A549 (cell line): ENCODE measurements around the gene ERGIC1. TPM values are rescaled to one million over a fixed set of nuclear protein-coding genes. Genes with fewer than 3 reads are reported as not detected.

Source experiments
- ATAC-seq, 2 experiments: fragments of 200-7000 bp in 1 of 2; fragments of >200 bp in 1 of 2; cut with Nextera tagmentation in 1 of 2; cut with Tn5 transposase in 1 of 2; 3 replicates each; pipeline versions ENCODE4 v1.8.0 to v1.9.1; 2018 to 2020; ENCODE audit warnings: mild to moderate bottlenecking in 1 of 2, moderate library complexity in 1 of 2
- CTCF ChIA-PET: fragments of 300-600 bp; sonication (Branson Sonifier 250); formaldehyde crosslinking; extraction: SDS; loops from one replicate; lab custom pipeline; 2021; ENCODE audit warnings: antibody characterized with exemption, inconsistent platforms; lab: Yijun Ruan, JAX
- POLR2A ChIA-PET: fragments of 350-600 bp; formaldehyde crosslinking; extraction: SDS; loops from one replicate; lab custom pipeline; 2021; ENCODE audit warnings: antibody characterized with exemption, inconsistent platforms; lab: Yijun Ruan, JAX
- DNase-seq, 2 experiments: peaks; one replicate each; pipeline versions ENCODE4 v3.0.0 to v3.0.0-alpha.2; 2011 to 2016; ENCODE audit warnings: low read depth in 1 of 2, low spot score in 1 of 2
- FAIRE-seq: peaks from 2 replicates; lab custom pipeline; 2011; peaks lifted over from hg19 to GRCh38; lab: Jason Lieb, UNC
- H3K27ac ChIP-seq, 2 experiments: fragments of >200 bp; sonication (Bioruptor Twin); formaldehyde crosslinking; 3 replicates each; pipeline ENCODE4 v1.5.1; 2016 to 2017
- H3K4me1 ChIP-seq: fragments of >200 bp; sonication (Bioruptor Twin); formaldehyde crosslinking; 3 replicates; pipeline ENCODE4 v1.6.1; 2016
- H3K4me2 ChIP-seq: fragments of >200 bp; sonication (Bioruptor Twin); formaldehyde crosslinking; 3 replicates; pipeline ENCODE4 v1.6.1; 2016
- H3K4me3 ChIP-seq: fragments of >200 bp; sonication (Bioruptor Twin); formaldehyde crosslinking; 3 replicates; pipeline ENCODE4 v1.5.1; 2016
- H3K9me3 ChIP-seq: fragments of >200 bp; sonication (Bioruptor Twin); formaldehyde crosslinking; 3 replicates; pipeline ENCODE4 v1.6.1; 2016
- BHLHE40 ChIP-seq: IDR thresholded peaks from 2 replicates; pipeline ENCODE4 v1.6.1; 2012; ENCODE audit warnings: low read depth, low read length, inconsistent platforms
- CBX2 ChIP-seq: fragments of 200-600 bp; sonication (generic); IDR thresholded peaks from 2 replicates; pipeline ENCODE4 v1.6.1; 2016; ENCODE audit warnings: low read depth, mild to moderate bottlenecking, borderline replicate concordance
- CBX8 ChIP-seq: fragments of 200-600 bp; sonication (generic); IDR thresholded peaks from 2 replicates; pipeline ENCODE4 v1.6.1; 2016
- CEBPB ChIP-seq, 2 experiments: fragments of >200 bp in 1 of 2; sonication (Bioruptor Twin) in 1 of 2; formaldehyde crosslinking in 1 of 2; IDR thresholded peaks; 2 replicates each; pipeline ENCODE4 v1.6.1; 2012 to 2016
- CHD2 ChIP-seq: fragments of 150-350 bp; IDR thresholded peaks from 2 replicates; pipeline ENCODE4 v1.6.1; 2014; ENCODE audit warnings: low read length; ENCODE audit not compliant: partially characterized antibody
- EHF ChIP-seq: fragments of 250-450 bp; sonication (Bioruptor Pico); IDR thresholded peaks from 2 replicates; pipeline ENCODE4 v1.5.0; 2020; ENCODE audit warnings: mild to moderate bottlenecking
- EP300 ChIP-seq, 2 experiments: fragments of >200 bp; sonication (Bioruptor Twin); formaldehyde crosslinking; IDR thresholded peaks; 2 replicates in 1 of 2; 3 replicates in 1 of 2; pipeline ENCODE4 v1.6.1; 2016 to 2017
- ESRRA ChIP-seq: fragments of 150-350 bp; IDR thresholded peaks from 2 replicates; pipeline ENCODE4 v1.6.1; 2014; ENCODE audit warnings: mild to moderate bottlenecking, low read length, borderline replicate concordance
- FOSB ChIP-seq: fragments of 250-450 bp; sonication (Bioruptor Pico); IDR thresholded peaks from 2 replicates; pipeline ENCODE4 v1.5.0; 2020; ENCODE audit warnings: mild to moderate bottlenecking, moderate library complexity
- HDAC2 ChIP-seq: fragments of 200-600 bp; sonication (generic); IDR thresholded peaks from 2 replicates; pipeline ENCODE4 v1.6.1; 2016
- HOXA7 ChIP-seq: fragments of 250-450 bp; sonication (Bioruptor Pico); IDR thresholded peaks from 2 replicates; pipeline ENCODE4 v1.5.0; 2020; ENCODE audit warnings: mild to moderate bottlenecking, moderate library complexity
- HOXB5 ChIP-seq: fragments of 250-450 bp; sonication (Bioruptor Pico); IDR thresholded peaks from 2 replicates; pipeline ENCODE4 v1.5.0; 2020; ENCODE audit warnings: mild to moderate bottlenecking, moderate library complexity
- JUN ChIP-seq, 2 experiments: fragments of >200 bp; sonication (Bioruptor Twin); formaldehyde crosslinking; IDR thresholded peaks; 2 replicates in 1 of 2; 3 replicates in 1 of 2; pipeline ENCODE4 v1.6.1; 2016 to 2017
- JUNB ChIP-seq: fragments of >200 bp; sonication (Bioruptor Twin); formaldehyde crosslinking; IDR thresholded peaks from 2 replicates; pipeline ENCODE4 v1.6.1; 2016
- KDM5A ChIP-seq: fragments of 200-600 bp; sonication (generic); IDR thresholded peaks from 2 replicates; pipeline ENCODE4 v1.6.1; 2016; ENCODE audit warnings: antibody characterized with exemption, mild to moderate bottlenecking
- MAFK ChIP-seq: fragments of 450-650 bp; IDR thresholded peaks from 2 replicates; pipeline ENCODE4 v1.6.1; 2014; ENCODE audit not compliant: partially characterized antibody
- MYC ChIP-seq: IDR thresholded peaks from 2 replicates; pipeline ENCODE4 v1.6.1; 2012; ENCODE audit warnings: mild to moderate bottlenecking, inconsistent platforms, low read length, improper control_type of control experiment, borderline replicate concordance
- PHF8 ChIP-seq: fragments of 200-600 bp; sonication (generic); IDR thresholded peaks from 2 replicates; pipeline ENCODE4 v1.6.1; 2016; ENCODE audit warnings: low read depth, mild to moderate bottlenecking, antibody characterized with exemption, moderate library complexity, borderline replicate concordance
- POLR2A ChIP-seq: IDR thresholded peaks from 2 replicates; pipeline ENCODE4 v1.6.1; 2012; ENCODE audit warnings: mild to moderate bottlenecking, low read length
- POLR2AphosphoS2 ChIP-seq: conservative IDR thresholded peaks from 2 replicates; pipeline ENCODE4 v1.6.1; 2012; ENCODE audit warnings: low read length, improper control_type of control experiment, inconsistent platforms
- SREBF2 ChIP-seq: fragments of 450-650 bp; IDR thresholded peaks from 2 replicates; pipeline ENCODE4 v1.6.1; 2014; ENCODE audit warnings: mild to moderate bottlenecking, moderate library complexity
- TP53 ChIP-seq: fragments of 250-450 bp; sonication (Bioruptor Pico); IDR thresholded peaks from 2 replicates; pipeline ENCODE4 v1.5.0; 2021; ENCODE audit warnings: mild to moderate bottlenecking, moderate library complexity
- ZNF302 ChIP-seq: fragments of 250-450 bp; sonication (Bioruptor Pico); IDR thresholded peaks from 2 replicates; pipeline ENCODE4 v1.9.0; 2021; ENCODE audit warnings: inconsistent platforms, mild to moderate bottlenecking, moderate library complexity
- ZSCAN20 ChIP-seq: fragments of 250-450 bp; sonication (Bioruptor Pico); IDR thresholded peaks from 2 replicates; pipeline ENCODE4 v1.8.0; 2022; ENCODE audit warnings: mild to moderate bottlenecking, moderate library complexity
- WGBS: methylation state at CpG from one replicate; pipeline ENCODE4 v1.1.6; 2017; ENCODE audit errors: missing lambda C conversion rate; 5-methylcytosine and 5-hydroxymethylcytosine counted together
- polyA plus RNA-seq, 4 experiments: library from polyadenylated mRNA; depleted of rRNA in 3 of 4; stranded (reverse); fragments of >200 nt; fragmentation: RNase III in 1 of 4; extraction: RNeasy Plus Mini Kit Qiagen cat#74134 plus additional on column Dnase treatment in 1 of 4; gene quantifications; 2 replicates in 3 of 4; 3 replicates in 1 of 4; pipeline ENCODE4 v1.2.3, GENCODE V29; 2011 to 2017
- TF ChIP-seq, protein P1 (sequence below): fragments of 250-450 bp; sonication (Bioruptor Pico); IDR thresholded peaks from 2 replicates; pipeline ENCODE4 v1.5.0; 2020; ENCODE audit warnings: low read depth, mild to moderate bottlenecking, moderate library complexity
- TF ChIP-seq, protein P2 (sequence below): fragments of 250-450 bp; sonication (Bioruptor Pico); IDR thresholded peaks from 2 replicates; pipeline ENCODE4 v1.5.0; 2021; ENCODE audit warnings: mild to moderate bottlenecking, moderate library complexity, borderline replicate concordance
- TF ChIP-seq, protein P3 (sequence below): IDR thresholded peaks from 2 replicates; pipeline ENCODE4 v1.6.1; 2012
- TF ChIP-seq, protein P4 (sequence below): fragments of >200 bp; sonication (Bioruptor Twin); formaldehyde crosslinking; IDR thresholded peaks from 3 replicates; pipeline ENCODE4 v1.6.1; 2016
- TF ChIP-seq, protein P5 (sequence below): fragments of 450-650 bp; IDR thresholded peaks from 2 replicates; pipeline ENCODE4 v1.6.1; 2014; ENCODE audit warnings: antibody characterized with exemption

The ERGIC1 gene
- polyA plus RNA-seq, 2 of the 4 experiments (the other 2 are of a cell fraction) = 176 to 304 TPM

DNA sequence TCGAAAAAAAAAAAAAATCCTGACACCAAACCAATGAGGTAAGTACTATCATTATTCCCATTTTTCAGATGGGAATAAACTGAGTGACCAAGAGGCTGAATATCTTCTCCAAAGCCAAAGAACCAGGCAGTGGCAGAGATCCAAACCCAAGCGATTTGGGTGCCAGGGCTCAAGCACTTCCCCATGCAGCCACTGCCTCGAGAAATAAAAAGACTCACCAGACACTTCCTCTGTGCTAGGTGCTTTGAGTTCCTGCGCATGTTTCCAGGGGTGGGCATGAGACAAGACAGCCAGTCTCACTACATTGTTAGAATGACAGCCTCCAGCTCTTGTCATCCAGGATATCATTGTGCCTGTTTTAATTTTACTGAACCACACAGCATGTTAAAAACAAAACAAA lies 122.9 kb downstream of the ERGIC1 start:
- peaks cover 73% of the 10 kb centered on the region for H3K4me1 ChIP-seq
- ChIA-PET POLR2A (no interaction called here), CTCF (interaction anchor here (1.6 kb wide), 1 partner anchor 245 kb away, joined by 3 read pairs; no protein-coding TSS in a partner anchor)
- peak overlapping the region; percentile 73 for H3K4me2 ChIP-seq
- FAIRE-seq (no peak), DNase-seq (no peak), ATAC-seq (no peak)
- H3K9me3 ChIP-seq = no peaks in the 10 kb centered on the region
- WGBS = 71% methylated on average over 4 of the region's 4 CpGs
- 0 out of 3 replicates have a peak overlapping the region, but pooled peaks have one; percentile 65 for H3K4me3 ChIP-seq
- H3K27ac ChIP-seq = peak overlapping the region; percentile 94 to 95
- no peak for TF ChIP-seq CEBPB (IDR thresholded peaks at IDR 0.05)
- no peak for TF ChIP-seq HDAC2
- TF ChIP-seq, protein P1, sequence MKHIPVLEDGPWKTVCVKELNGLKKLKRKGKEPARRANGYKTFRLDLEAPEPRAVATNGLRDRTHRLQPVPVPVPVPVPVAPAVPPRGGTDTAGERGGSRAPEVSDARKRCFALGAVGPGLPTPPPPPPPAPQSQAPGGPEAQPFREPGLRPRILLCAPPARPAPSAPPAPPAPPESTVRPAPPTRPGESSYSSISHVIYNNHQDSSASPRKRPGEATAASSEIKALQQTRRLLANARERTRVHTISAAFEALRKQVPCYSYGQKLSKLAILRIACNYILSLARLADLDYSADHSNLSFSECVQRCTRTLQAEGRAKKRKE (CRISPR knock-in tag) = peak; percentile 50; the same call in 1 of the 2 replicates
- TF ChIP-seq, all 56 proteins: peak for 1

DNA sequence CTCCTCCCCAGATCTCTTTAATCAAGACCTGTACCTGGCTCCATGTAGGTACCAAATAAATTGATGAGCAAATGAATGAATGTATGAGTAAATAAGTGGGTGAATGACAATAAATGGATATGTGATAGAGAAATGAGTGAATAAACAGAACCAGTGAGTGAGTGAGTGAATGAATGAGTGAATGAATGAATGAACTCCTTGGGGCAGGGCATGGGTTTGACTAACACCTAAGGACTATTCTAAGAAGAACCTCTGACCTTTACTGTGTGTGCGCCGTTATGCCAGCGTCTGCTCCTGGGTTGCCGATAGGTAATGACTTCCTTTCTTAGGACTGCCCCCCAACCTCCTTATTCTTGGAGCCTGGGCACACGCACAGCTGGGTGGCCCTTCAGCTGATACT lies 123.4 kb downstream of the ERGIC1 start:
- ATAC-seq (no peak), DNase-seq (no peak), FAIRE-seq (no peak)
- Histone ChIP-seq H3K27ac (peak overlapping the region; percentile 94 to 95), H3K4me1 (peaks cover 68% of the 10 kb centered on the region), H3K9me3 (no peaks in the 10 kb centered on the region), H3K4me3 (peak overlapping the region; percentile 65; the same call in 1 of the 3 replicates), H3K4me2 (peak overlapping the region; percentile 73)
- TF ChIP-seq ZSCAN20 (CRISPR knock-in tag) (0 out of 2 replicates have a peak, but pooled peaks have one; percentile 13), HOXA7 (CRISPR knock-in tag) (0 out of 2 replicates have a peak, but pooled peaks have one; percentile 22), EP300 (IDR thresholded peaks at IDR 0.05) (no peak)
- ChIA-PET CTCF (interaction anchor here (1.5 to 2.3 kb wide), 3 partner anchors 243 to 260 kb away, joined by 3 to 15 read pairs (median 3); no protein-coding TSS in a partner anchor), POLR2A (interaction anchor here (0.9 kb wide), 1 partner anchor 186 kb away, joined by 4 read pairs; the partner anchor contains the start of gene DUSP1)
- WGBS = 75% methylated on average over 5 of the region's 5 CpGs

DNA sequence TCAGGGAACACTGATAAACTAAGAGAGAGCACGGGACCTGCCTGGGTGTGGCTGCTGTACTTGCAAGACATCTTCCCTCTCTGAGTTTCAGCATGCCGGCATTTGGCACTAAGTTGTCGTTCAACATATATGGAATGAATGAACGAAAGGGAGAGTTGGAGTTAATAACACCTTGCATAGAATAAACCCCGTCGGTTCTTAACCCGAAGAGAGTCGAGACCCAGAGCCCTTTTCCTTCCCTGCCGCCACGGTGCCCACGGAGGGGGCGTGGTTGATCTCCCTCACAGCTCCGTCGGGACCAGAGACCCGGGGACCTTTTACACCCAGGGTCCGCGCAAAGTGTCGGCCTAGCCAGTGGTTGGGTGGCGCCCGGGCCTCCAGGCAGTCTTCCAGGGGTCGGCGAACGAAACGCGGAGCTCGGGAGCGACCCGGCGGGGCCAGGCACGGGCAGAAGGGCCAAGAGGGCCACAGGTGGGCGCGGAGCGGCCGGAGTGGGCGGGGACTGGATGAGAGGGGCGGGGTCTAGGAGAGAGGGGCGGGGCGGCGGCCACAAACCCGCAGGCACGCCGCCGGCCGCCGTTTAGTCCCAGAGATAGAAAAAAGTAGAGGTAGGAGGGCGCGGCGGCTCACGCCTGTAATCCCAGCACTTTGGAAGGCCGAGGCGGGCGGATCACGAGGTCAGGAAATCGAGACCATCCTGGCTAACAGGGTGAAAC lies 124.4 kb downstream of the ERGIC1 start:
- DNase-seq = peak; percentile 66 to 84
- Histone ChIP-seq H3K9me3 (no peaks in the 10 kb centered on the region), H3K27ac (peak overlapping the region; percentile 94 to 95), H3K4me3 (peak overlapping the region; percentile 65), H3K4me1 (peaks cover 57% of the 10 kb centered on the region), H3K4me2 (peak overlapping the region; percentile 73)
- ChIA-PET CTCF (interaction anchor here (0.7 to 4.9 kb wide), 32 partner anchors 9 to 324 kb away, joined by 3 to 24 read pairs (median 4); partner anchors contain the start of gene ATP6V0E1), POLR2A (interaction anchor here (0.6 to 2.4 kb wide), 16 partner anchors 11 to 294 kb away, joined by 3 to 9 read pairs (median 4); partner anchors contain the start of genes ATP6V0E1 and DUSP1)
- WGBS = 2% methylated on average over 32 of the region's 54 CpGs
- no peak for FAIRE-seq
- peak; percentile 77 to 78 for ATAC-seq
- TF ChIP-seq SREBF2 (no peak), FOSB (no peak), TP53 (peak; percentile 57; the same call in 1 of the 2 replicates), HOXB5 (CRISPR knock-in tag) (peak; percentile 14; the same call in 1 of the 2 replicates), CBX2 (no peak), BHLHE40 (no peak), CHD2 (no peak), EHF (CRISPR knock-in tag) (no peak), ZNF302 (CRISPR knock-in tag) (no peak), POLR2AphosphoS2 (no peak; the same call in 1 of the 2 replicates), POLR2A (no peak), MYC (no peak), CBX8 (no peak), KDM5A (no peak), MAFK (no peak), HOXA7 (CRISPR knock-in tag) (peak; percentile 89), JUNB (no peak), ESRRA (no peak), PHF8 (peak; percentile 80), JUN (IDR thresholded peaks at IDR 0.05) (peak in 1 of 2 experiments; percentile 62; a peak in 3 of 5 replicates)
- TF ChIP-seq, protein P2, sequence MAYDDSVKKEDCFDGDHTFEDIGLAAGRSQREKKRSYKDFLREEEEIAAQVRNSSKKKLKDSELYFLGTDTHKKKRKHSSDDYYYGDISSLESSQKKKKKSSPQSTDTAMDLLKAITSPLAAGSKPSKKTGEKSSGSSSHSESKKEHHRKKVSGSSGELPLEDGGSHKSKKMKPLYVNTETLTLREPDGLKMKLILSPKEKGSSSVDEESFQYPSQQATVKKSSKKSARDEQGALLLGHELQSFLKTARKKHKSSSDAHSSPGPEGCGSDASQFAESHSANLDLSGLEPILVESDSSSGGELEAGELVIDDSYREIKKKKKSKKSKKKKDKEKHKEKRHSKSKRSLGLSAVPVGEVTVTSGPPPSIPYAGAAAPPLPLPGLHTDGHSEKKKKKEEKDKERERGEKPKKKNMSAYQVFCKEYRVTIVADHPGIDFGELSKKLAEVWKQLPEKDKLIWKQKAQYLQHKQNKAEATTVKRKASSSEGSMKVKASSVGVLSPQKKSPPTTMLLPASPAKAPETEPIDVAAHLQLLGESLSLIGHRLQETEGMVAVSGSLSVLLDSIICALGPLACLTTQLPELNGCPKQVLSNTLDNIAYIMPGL (CRISPR knock-in tag) = no peak
- TF ChIP-seq, protein P3, sequence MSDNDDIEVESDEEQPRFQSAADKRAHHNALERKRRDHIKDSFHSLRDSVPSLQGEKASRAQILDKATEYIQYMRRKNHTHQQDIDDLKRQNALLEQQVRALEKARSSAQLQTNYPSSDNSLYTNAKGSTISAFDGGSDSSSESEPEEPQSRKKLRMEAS = peak; percentile 42; the same call in 1 of the 2 replicates
- TF ChIP-seq, protein P4, sequence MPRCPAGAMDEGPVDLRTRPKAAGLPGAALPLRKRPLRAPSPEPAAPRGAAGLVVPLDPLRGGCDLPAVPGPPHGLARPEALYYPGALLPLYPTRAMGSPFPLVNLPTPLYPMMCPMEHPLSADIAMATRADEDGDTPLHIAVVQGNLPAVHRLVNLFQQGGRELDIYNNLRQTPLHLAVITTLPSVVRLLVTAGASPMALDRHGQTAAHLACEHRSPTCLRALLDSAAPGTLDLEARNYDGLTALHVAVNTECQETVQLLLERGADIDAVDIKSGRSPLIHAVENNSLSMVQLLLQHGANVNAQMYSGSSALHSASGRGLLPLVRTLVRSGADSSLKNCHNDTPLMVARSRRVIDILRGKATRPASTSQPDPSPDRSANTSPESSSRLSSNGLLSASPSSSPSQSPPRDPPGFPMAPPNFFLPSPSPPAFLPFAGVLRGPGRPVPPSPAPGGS = no peak
- TF ChIP-seq, protein P5, sequence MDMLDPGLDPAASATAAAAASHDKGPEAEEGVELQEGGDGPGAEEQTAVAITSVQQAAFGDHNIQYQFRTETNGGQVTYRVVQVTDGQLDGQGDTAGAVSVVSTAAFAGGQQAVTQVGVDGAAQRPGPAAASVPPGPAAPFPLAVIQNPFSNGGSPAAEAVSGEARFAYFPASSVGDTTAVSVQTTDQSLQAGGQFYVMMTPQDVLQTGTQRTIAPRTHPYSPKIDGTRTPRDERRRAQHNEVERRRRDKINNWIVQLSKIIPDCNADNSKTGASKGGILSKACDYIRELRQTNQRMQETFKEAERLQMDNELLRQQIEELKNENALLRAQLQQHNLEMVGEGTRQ = no peak
